Inflammatory macrophage (primary cell): ENCODE measurements around the gene ZNF780A.
"Not testable (repeated sequence)": the region's sequence is repeated elsewhere in the genome, so short reads cannot be mapped to it uniquely, and the experiment has no call there.

Experiments
- DNase-seq, 2 donors: peaks; one replicate each; pipeline ENCODE4 v3.0.0-alpha.2; 2020 to 2022
- total RNA-seq, 18 experiments: gene quantifications; one replicate each; lab custom pipeline; 2026; ENCODE audit warnings: mixed read lengths in 6 of 18, inconsistent platforms in 2 of 18; lab: John Stamatoyannopoulos, UW

The ZNF780A gene
- total RNA-seq, result 4.2 to 67.7 (median 23.2) reads per million in 18 experiments

DNA sequence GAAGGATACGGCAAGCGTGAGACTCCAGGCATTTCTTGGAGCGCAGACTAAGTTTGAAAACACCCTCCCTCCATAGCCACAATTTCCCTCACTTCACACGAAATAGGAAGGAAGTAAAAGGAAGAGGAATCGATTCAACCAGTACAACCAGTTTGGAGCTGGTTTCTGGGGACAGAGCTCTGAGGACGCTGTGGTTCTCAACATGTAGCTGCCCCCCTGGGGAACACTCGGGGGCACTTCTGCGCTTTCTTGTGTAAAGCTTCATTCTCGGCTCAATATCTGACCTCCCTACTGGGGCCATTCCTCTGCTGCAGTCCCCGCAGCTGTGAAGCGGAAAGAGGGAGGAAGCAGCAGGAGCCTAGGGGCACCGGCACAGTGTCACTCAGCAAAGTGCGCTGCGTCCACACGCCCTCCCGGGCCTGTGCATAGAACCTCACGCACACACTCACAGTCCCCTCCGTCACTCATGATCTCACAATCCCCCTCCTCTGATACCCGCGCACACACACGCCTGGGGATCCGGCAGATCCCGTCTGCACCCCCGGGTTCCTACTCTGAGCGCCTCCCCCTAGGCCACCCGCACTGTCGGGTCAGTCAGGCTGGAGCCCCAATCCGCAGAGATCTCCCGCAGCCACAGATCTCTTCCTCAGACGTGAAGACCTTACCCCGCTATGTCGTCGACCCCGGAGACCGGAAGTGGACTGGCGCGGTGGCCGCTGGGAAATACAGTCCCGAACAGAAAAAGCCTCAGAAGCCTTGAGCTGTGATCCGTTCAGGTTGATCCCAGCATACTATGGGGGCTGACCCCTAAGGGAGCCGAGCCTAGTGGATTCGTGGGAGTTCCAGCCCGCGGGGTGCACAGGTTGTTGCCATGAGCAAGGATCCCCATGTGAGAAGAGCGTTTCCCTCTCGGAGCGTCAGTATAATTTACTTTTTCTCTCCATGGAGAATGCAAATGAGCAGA, at the start of gene ZNF780A:
Gene ZNF780A (minus strand): TSS at position 703 of the 964 bp plus-strand sequence. CDS start 6,190 bp downstream, outside the sequence.
- DNase-seq, result peak; percentile 64 to 77

DNA sequence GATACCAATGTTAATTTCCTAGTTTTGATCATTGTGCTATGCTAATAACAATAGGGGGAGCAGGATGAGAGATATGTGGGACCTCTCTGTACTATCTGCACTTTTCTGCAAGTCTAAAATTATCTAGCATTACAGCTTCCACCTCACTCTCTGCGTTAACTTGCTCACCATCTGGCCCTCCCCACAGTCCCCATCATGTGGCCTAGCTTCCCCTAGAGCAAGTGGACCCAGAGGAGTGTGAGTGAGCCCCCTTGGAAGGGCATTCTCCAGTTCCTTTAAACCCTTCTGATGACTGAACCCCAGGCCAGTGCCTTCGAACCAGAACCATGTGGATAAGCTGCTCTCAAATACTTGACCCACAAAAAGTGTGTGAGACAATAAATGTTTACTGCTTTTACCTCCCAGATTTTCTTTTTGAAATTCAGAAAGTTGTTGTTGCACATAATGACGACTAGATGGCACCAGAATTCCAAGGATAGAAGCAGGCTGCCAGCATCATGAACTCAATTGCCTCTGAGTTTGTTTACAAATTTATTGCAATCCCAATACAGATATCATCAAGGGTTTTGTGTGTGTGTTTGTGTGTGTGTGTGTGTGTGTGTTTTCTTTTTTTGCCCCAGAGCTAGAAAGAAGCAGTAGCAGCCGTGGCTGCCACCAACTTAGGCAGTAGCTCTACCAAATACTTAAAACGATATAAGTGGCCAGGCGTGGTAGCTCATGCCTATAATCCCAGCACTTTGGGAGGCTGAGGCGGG, 49.0 kb upstream of the ZNF780A start:
- DNase-seq, result peak; percentile 57 to 64

DNA sequence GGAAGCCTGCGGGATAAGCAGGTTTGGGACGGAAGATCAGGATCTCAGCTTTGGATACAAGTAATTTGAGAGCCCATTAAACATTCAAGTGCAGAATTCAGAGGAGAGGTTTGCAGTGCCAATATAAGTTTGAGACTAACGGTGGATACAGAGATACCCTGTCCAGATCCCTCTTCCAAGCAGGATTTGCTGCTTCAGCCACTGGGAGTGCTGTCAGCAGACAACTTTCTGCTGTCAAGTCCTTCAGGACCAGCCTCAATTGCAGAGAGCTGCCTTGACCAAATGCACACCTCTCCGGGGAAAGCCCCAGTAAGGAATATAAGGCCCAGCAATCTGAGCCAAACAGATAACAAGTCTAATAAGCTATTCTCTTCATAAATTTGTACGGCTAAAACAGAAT, 46.1 kb upstream of the ZNF780A start:
- no peak for DNase-seq

DNA sequence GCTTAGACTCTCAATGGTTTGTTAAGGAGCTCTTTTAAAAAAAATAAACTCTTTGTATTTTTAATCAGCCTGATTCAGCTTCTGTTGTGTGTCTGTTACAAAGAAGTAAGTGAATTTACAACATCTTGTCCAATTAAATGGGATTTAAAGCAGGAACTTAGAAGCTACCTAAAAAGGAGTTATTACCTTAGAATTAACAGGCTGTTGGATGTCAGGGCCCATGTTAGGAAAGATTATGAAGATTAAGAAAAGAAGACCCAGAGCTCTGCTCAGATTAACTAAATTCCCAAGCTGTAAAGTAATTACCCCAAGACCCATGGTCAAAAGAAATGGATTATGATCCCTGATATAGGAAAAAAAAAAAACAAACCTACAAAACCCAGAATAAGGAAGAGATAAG, 44.1 kb upstream of the ZNF780A start:
- no peak for DNase-seq

DNA sequence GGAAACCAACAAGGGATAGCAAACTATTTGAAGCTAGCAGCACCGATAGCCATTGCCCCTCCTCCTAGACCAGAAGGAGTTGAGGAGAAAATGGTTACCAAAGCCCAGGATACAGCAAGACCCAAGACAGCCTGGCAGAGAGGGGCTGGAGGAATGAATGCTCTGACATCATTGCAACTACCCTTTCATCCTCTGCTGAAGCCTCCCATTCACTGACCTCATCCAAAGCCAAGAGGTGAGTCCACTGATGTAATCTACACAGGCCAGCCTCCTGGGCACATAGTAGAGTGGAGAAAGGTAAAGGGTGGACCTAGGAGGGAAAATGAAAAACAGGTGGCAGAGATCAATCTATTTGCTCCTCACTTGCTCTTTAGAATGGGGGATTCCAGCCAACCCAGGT, 42.7 kb upstream of the ZNF780A start:
- no peak for DNase-seq

DNA sequence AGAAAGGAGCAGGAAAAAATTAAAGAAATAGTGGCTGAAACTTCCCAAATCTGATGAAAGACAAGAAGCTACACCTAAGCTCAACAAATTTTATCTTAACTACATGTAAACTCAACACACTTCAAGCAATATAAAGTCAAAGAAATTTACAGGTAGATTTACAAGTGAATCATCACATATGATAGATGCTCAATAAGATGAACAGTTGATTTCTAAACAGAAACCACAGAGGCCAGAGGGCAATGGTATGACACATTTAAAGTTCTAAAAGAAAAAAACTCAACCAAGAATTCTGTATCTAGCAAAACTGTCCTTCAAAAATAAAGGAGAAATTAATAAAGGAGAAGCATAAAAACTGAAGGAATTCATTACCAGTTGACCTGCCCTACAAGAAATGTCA, 39.3 kb upstream of the ZNF780A start:
- DNase-seq, result no peak

DNA sequence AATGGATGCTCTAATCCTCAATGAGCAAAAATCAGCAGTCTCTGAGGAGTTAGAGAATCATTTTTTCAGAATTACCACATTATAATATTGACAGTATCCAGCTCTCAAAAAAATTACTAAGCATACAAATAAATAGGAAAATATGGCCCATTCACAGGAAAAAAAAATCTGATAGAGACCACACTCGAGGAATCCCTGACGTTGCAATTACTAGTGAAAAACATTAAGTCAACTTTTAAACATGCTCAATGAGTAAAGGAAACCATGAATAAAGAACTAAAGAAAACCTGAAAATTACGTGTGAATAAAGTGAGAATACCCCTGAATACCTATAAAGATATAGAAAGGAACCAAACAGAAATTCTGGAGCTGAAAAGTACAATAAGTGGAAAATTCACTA, 38.7 kb upstream of the ZNF780A start:
- no peak for DNase-seq

DNA sequence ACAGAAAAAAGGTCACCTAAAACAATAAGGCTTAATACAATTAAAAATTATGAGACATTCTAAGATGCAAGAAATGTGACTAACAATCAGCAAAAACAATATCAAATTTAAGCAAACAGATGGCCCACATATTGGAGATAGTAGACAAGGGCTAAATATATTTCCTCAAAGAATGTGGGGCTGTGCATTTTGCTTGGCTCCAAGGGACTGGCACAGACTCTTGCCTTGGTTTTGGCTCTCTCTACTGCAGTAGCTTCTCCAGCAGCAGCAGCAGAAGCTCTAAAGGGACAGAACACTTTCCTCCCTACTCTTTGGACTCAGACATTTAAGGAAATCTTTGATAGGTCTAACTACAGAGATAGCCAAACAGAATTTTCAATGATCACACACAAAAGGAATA, 38.2 kb upstream of the ZNF780A start:
- DNase-seq, result no peak

DNA sequence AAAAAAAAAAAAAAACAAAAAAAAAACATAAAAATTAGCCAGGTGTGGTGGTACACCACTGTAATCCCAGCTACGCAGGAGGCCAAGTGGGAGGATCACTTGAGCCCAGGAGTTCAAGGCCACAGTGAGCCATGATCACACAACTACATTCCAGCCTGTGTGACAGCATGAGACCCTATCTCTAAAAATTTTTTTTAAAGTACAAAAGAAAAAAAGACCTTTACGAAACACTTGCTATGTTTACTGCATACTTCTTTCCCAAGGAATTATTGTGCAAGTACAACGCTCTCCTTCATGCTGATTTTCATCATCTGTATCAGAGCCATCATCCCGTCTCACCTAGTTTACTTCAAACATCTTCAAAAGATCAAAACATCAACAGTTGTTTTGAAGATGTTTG, 28.6 kb upstream of the ZNF780A start:
- no peak for DNase-seq

DNA sequence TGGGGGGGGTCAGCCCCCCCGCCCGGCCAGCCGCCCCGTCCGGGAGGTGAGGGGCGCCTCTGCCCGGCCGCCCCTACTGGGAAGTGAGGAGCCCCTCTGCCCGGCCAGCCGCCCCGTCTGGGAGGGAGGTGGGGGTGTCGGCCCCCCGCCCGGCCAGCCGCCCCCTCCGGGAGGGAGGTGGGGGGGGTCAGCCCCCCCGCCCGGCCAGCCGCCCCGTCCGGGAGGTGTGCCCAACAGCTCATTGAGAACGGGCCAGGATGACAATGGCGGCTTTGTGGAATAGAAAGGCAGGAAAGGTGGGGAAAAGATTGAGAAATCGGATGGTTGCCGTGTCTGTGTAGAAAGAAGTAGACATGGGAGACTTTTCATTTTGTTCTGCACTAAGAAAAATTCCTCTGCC, 27.9 kb upstream of the ZNF780A start:
- not testable (repeated sequence) for DNase-seq

DNA sequence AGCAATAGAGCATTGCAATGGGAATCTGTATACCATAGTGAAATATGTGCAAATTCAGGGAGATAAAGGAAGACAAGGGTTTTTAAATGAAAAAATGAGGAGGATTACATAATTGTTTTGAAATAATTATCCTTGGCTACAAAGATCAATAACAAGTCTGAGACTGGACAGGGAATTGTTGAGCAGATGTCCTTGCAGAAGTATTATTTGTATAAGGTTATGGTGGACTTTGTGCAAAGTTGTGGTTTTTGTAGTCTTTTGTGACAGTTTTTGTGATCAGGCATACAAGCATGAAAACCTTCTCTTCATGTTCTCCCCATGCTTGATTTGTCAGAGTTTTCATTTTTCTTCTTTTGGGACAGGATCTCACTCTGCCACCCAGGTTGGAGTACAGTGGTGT, 25.3 kb upstream of the ZNF780A start:
- no peak for DNase-seq

DNA sequence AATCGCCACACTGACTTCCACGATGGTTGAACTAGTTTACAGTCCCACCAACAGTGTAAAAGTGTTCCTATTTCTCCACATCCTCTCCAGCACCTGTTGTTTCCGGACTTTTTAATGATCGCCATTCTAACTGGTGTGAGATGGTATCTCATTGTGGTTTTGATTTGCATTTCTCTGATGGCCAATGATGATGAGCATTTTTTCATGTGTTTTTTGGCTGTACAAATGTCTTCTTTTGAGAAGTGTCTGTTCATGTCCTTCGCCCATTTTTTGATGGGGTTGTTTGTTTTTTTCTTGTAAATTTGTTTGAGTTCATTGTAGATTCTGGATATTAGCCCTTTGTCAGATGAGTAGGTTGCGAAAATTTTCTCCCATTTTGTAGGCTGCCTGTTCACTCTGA, 23.4 kb upstream of the ZNF780A start:
- DNase-seq, result not testable (repeated sequence)

DNA sequence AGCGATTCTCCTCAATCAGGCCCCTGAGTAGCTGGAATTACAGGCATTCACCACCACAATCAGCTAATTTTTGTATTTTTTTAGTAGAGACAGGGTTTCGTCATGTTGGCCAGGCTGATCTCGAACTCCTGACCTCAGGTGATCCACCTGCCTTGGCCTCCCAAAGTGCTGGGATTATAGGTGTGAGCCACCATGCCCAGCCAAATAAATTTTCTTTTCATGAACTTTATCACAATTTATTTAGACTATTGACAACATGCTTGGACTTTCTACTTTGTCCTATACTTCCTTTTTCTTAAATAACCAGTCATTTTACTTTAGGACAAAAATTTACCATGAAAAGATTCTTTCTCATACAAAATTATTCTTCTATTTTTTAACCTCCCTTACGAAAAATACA, 21.5 kb upstream of the ZNF780A start:
- not testable (repeated sequence) for DNase-seq

DNA sequence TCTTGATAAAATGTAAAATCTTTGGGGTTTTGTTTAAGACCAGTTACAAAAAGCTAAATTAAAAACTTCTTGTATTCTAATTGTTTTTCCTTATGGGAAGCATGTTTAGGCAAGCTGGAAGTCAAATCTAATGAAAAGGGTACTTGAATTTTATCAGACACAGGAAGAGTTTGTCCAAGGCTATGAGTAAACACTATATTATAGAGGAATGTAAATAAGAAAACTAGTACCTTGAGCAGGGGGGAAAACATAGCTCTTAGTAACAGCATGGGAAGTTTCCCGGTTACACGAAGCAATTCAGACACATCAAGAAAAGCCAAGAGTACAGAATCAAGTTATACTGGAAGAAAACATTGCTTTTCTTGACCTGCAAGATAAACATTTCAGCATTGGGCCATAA, 19.8 kb upstream of the ZNF780A start:
- DNase-seq, result no peak

DNA sequence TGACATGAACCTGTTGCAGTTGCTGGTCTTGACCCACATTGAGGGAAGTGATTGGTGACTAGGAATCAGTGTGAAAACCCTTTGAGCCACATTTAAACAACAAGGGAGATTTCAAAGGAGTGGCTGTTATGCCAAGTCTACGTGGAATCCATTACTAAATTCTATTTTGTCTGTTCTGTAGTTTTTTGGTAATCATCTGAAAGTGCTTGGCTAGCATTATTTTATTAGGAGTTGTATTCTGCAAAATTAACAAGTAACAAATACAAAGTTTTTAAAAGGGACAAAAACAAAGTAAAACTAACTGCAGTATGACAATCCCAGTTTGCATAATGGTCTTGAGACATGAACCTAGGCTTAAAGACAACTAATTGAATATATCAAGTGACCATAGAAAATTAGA, 14.0 kb upstream of the ZNF780A start:
- DNase-seq, result no peak

DNA sequence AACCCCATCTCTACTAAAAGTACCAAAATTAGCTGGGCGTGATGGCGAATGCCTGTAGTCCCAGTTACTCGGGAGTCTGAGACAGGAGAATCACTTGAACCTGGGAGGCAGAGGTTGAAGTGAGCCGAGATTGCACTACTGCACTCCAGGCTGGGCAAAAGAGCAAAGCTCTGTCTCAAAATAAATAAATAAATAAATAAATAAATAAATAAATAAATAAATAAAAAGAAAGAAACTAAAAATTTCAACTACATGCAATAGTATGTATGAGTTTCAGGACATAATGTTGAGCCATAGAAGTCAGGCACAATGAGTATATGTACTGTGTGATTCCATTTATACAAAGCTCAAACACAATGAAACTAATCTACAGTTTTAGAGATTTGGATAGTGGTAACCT, 12.9 kb upstream of the ZNF780A start:
- DNase-seq, result no peak

DNA sequence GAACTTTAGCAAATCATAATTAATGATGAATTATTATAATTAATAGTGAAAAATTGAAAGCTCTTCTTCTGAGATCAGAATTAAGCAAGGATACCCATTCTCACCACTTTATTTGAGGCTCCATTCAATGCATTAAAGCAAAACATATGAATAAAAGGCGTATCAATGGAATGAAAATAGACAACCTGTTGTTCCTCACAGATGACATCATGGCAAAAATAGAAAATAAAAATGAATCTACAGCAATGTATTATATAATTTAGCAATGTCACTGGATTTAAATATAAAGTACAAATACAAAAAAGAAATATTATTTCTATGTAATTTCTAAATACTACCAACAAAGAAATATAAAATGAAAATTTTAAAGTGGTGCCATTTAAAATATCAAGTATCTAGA, 11.1 kb upstream of the ZNF780A start:
- no peak for DNase-seq

DNA sequence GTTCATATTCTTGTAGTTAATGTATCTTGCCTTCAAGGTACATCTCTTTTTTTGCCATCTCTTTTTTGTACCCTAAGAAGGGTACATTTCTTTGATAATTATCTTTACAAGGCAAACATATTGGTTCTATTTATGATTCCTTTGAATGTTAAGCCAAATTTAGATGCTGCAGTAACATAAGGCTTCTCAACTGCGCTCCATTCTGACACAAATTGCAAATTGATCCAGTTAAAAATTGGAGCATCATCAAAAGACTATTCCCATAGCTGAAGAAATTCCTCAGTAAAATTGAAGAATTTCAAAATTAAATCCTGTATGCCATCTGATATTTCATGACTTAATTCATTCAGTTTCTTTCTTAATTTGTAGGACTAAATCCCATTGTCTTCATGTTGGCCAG, 2.7 kb upstream of the ZNF780A start:
- no peak for DNase-seq

DNA sequence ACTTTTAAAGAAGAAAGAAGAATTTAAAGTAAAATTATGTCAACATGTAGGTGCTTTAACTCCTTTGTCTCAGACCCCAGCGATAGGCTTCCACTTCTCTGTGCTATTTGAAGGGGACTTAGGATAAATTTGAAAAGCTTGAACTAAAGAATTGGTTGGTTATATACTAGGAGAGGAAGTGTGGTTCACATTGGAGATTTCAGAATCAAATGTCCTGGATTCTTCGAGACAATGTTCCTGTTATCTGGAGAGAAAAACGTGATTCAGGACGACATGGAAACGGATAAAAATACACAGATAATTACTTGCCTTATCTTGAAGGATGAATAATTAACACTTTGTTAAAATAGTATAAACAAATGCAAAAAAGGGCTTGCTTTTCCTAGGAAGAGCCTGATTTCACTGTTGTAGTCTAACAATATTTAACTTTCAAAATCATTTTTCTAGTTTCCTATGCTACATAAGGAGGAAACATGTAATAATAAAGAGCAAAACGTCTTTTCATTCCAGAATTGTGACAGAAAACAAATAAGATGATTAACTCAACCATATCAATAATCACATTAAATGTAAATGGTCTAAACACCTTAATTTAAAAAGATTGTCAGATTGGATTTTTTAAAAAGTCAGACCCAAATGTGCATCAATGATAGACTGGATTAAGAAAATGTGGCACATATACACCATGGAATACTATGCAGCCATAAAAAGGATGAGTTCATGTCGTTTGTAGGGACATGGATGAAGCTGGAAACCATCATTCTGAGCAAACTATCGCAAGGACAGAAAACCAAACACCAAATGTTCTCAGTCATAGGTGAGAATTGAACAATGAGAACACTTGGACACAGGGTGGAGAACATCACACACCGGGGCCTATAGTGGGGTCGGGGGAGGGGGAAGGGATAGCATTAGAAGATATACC, 724 bp upstream of the ZNF780A start:
- DNase-seq, result peak in 1 of 2 donors; percentile 12

DNA sequence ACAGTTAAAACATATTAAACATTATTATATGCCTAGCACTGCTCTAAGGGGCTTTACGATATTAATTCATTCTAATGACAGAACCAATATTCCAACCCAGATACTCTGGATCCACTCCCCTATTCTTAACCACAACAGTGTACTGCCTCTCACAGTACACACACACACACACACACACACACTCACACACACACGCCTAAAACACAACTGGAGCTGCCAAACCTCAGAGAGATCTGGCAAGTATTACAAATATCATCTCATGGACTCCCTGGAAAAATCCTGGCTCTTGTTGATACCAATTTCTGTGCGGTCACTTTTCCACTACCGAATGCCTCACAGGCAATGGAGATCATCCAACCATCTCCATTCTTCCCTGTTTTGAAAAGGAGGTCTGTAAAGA, 1.3 kb downstream of the ZNF780A start:
- no peak for DNase-seq

DNA sequence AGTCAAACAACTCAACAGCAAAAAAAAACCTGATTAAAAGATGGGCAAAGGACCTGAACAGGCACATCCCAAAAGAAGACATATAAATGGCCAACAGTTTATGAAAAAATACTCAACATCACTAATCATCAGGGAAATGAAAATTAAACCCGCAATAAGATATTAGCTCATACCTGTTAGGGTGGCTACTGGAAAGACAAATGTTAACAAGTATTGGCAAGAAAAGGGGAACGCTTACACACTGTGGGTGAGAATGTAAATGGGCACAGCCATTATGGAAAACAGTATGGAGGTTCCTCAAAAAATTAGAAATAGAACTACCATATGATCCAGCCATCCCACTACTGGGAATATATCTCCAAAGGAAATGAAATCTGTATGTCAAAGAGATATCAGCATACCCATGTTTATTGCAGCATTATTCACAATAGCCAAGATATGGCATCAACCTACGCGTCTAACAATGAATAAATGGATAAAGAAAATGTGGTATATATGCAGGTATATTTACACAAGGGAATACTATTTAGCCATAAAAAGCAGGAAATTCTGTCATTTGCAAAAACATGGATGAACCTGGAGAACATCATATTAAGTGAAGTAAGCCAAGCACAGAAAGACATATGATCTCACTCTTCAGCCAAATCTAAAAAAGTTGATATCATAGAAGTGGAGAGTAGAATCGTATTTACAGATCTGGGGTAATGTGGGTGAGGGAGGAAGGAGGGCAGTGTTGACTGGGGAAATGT, 2.3 kb downstream of the ZNF780A start:
- no peak for DNase-seq

DNA sequence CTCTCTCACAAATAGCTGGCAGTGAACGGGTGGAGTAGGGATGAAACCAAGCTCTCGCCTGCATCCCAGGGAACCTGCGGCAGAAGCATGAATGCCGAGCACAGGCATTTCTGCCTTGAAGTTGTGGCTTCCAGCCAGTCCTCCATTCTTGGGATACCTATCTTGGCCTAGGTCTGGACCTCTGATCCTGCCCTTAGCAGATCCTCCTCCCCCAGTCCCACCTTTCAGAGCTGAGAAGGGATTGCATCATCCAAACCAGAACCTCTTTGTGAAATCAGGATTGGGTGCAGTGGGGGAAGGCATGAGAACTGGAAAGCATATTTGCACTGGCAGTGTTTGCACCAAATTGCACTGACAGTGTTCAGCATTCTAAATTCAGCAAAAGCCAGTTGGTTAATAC, 5.8 kb downstream of the ZNF780A start:
- DNase-seq, result no peak
